Keratinocyte (primary cell): ENCODE results near the gene DTNB. TPM values are rescaled to one million over a fixed set of nuclear protein-coding genes. Genes with fewer than 3 reads are reported as not detected.

Experiments used
- DNase-seq: peaks from one replicate; pipeline ENCODE4 v3.0.0-alpha.2; 2011; ENCODE audit warnings: low read depth, missing footprints, low spot score
- FAIRE-seq: peaks from 2 replicates; lab custom pipeline; 2011; peaks lifted over from hg19 to GRCh38; lab: Jason Lieb, UNC
- H2AFZ ChIP-seq: 2 replicates; pipeline ENCODE4 v1.6.0; 2012; ENCODE audit warnings: low read length, control low read depth, inconsistent platforms; ENCODE audit not compliant: control insufficient read depth
- H3K27ac ChIP-seq: 2 replicates; pipeline ENCODE4 v1.5.1; 2011; ENCODE audit warnings: low read length; ENCODE audit not compliant: control insufficient read depth, insufficient read depth
- H3K27me3 ChIP-seq: 3 replicates; pipeline ENCODE4 v1.6.0; 2011; ENCODE audit warnings: low read length; ENCODE audit not compliant: control insufficient read depth, insufficient read depth; ENCODE audit errors: extremely low read depth
- H3K36me3 ChIP-seq, 2 experiments: 2 replicates in 1 of 2; 3 replicates in 1 of 2; pipeline ENCODE4 v1.5.1; 2011; ENCODE audit warnings: low read length in 2 of 2, mild to moderate bottlenecking in 1 of 2; ENCODE audit not compliant: control insufficient read depth in 2 of 2, insufficient read depth in 2 of 2; ENCODE audit errors: extremely low read depth in 1 of 2
- H3K4me1 ChIP-seq: 3 replicates; pipeline ENCODE4 v1.5.1; 2011; ENCODE audit warnings: low read length; ENCODE audit not compliant: control insufficient read depth, insufficient read depth; ENCODE audit errors: extremely low read depth
- H3K4me2 ChIP-seq: 3 replicates; pipeline ENCODE4 v1.6.0; 2011; ENCODE audit warnings: low read depth, low read length; ENCODE audit not compliant: control insufficient read depth, insufficient read depth; ENCODE audit errors: extremely low read depth
- H3K4me3 ChIP-seq, 3 experiments: fragments of 200-600 bp in 1 of 3; sonication (generic) in 1 of 3; 2 replicates in 2 of 3; 3 replicates in 1 of 3; pipeline ENCODE4 v1.5.1; 2011 to 2016; ENCODE audit warnings: low read length in 3 of 3, mild to moderate bottlenecking in 3 of 3, control low read depth in 2 of 3, inconsistent platforms in 1 of 3, low read depth in 1 of 3, mixed read lengths in 1 of 3, mixed run types in 1 of 3, moderate library complexity in 1 of 3; ENCODE audit not compliant: control insufficient read depth in 2 of 3, insufficient read depth in 2 of 3; ENCODE audit errors: extremely low read depth in 1 of 3
- H3K79me2 ChIP-seq: 2 replicates; pipeline ENCODE4 v1.6.0; 2012; ENCODE audit warnings: low read length; ENCODE audit not compliant: control insufficient read depth, insufficient read depth
- H3K9ac ChIP-seq: 3 replicates; pipeline ENCODE4 v1.6.0; 2011; ENCODE audit warnings: low read length; ENCODE audit not compliant: control insufficient read depth, insufficient read depth; ENCODE audit errors: extremely low read depth
- H3K9me1 ChIP-seq: 3 replicates; pipeline ENCODE4 v1.6.0; 2011; ENCODE audit warnings: low read length; ENCODE audit not compliant: control insufficient read depth, insufficient read depth; ENCODE audit errors: extremely low read depth
- H3K9me3 ChIP-seq: 2 replicates; pipeline ENCODE4 v1.5.1; 2012; ENCODE audit warnings: low read depth, low read length; ENCODE audit not compliant: control insufficient read depth
- H4K20me1 ChIP-seq: 3 replicates; pipeline ENCODE4 v1.6.0; 2011; ENCODE audit warnings: low read length; ENCODE audit not compliant: control insufficient read depth, insufficient read depth; ENCODE audit errors: extremely low read depth
- CTCF ChIP-seq, 3 experiments: IDR thresholded peaks in 1 of 3; conservative IDR thresholded peaks in 1 of 3; optimal IDR thresholded peaks in 1 of 3; 2 replicates in 2 of 3; 3 replicates in 1 of 3; pipeline versions ENCODE3 to v1.5.1; 2011; ENCODE audit warnings: low read length in 3 of 3, mild to moderate bottlenecking in 3 of 3, moderate library complexity in 2 of 3, control low read depth in 1 of 3, inconsistent platforms in 1 of 3; ENCODE audit not compliant: insufficient read depth in 2 of 3; ENCODE audit errors: extremely low read depth in 1 of 3
- EZH2 ChIP-seq: IDR thresholded peaks from one replicate; pipeline ENCODE4 v1.6.1; 2012; ENCODE audit warnings: inconsistent platforms, mild to moderate bottlenecking, low read length, moderate library complexity
- dilution Hi-C: fragments of 300-500 bp; cut with MboI; formaldehyde crosslinking; loops from one replicate; pipeline ENCODE4 v1.7.0; 2020; ENCODE audit warnings: low sequenced_read_pairs; ENCODE audit not compliant: extremely low pct_ligation_motif_present
- polyA plus RNA-seq, 5 experiments: library from polyadenylated mRNA; depleted of rRNA in 3 of 5; stranded (reverse) in 3 of 5; stranded (forward) in 1 of 5; unstranded in 1 of 5; fragments of >200 nt; gene quantifications; 1 replicate in 1 of 5; 2 replicates in 3 of 5; 3 replicates in 1 of 5; pipeline versions ENCODE4 v1.2.1 to v1.2.3, GENCODE V29; 2011 to 2012; ENCODE audit warnings: missing spikeins in 2 of 5, low read depth in 1 of 5, low replicate concordance in 1 of 5

DTNB gene
- polyA plus RNA-seq, 1 donor (not counting 4 experiments of a cell fraction or from before 2014, with no cell fraction given): 31.5 TPM

- Histone ChIP-seq H3K4me3 (no peak overlapping the region), H3K4me2 (no peak overlapping the region), H2AFZ (no peak overlapping the region), H3K4me1 (no peaks in the 10 kb centered on the region), H3K9ac (no peak overlapping the region), H3K79me2 (no peaks in the 10 kb centered on the region), H3K27ac (no peak overlapping the region), H3K9me3 (no peaks in the 10 kb centered on the region), H4K20me1 (no peaks in the 10 kb centered on the region), H3K27me3 (no peaks in the 10 kb centered on the region), H3K36me3 (peaks cover 6% of the 10 kb centered on the region in 2 experiments), H3K9me1 (no peaks in the 10 kb centered on the region)
- dilution Hi-C loops: no loop called here
- no peak for FAIRE-seq
- TF ChIP-seq CTCF (optimal IDR thresholded peaks at IDR 0.05 in 1 of 3, IDR thresholded peaks at IDR 0.05 in 1 of 3, conservative IDR thresholded peaks at IDR 0.05 in 1 of 3; ENCODE audit: extremely low read depth in 1 of 3, insufficient read depth in 2 of 3, low read length in 3 of 3): no peak
- no peak for TF ChIP-seq EZH2
- DNase-seq: no peak
Observed at GRCh38 chr2:25421289-25421688, 252.1 kb downstream of the DTNB start.

- FAIRE-seq (no peak), DNase-seq (no peak)
- H3K79me2 ChIP-seq: no peaks in the 10 kb centered on the region
- H3K4me1 ChIP-seq: no peaks in the 10 kb centered on the region
- no peak overlapping the region for H3K4me2 ChIP-seq
- no peak overlapping the region for H3K9ac ChIP-seq
- dilution Hi-C loops: no loop called here
- H3K9me1 ChIP-seq: no peaks in the 10 kb centered on the region
- no peaks in the 10 kb centered on the region for H3K27me3 ChIP-seq
- TF ChIP-seq CTCF (optimal IDR thresholded peaks at IDR 0.05 in 1 of 3, IDR thresholded peaks at IDR 0.05 in 1 of 3, conservative IDR thresholded peaks at IDR 0.05 in 1 of 3; ENCODE audit: extremely low read depth in 1 of 3, insufficient read depth in 2 of 3, low read length in 3 of 3) (no peak), EZH2 (no peak)
- H3K4me3 ChIP-seq: no peak overlapping the region
- H2AFZ ChIP-seq: no peak overlapping the region
- H3K36me3 ChIP-seq: peaks cover 6% of the 10 kb centered on the region in 2 experiments
- H3K27ac ChIP-seq: no peak overlapping the region
- no peaks in the 10 kb centered on the region for H4K20me1 ChIP-seq
- H3K9me3 ChIP-seq: no peaks in the 10 kb centered on the region
Observed at GRCh38 chr2:25420820-25421237, 252.5 kb downstream of the DTNB start.
